Spinal cord (tissue), 10 donors: ENCODE results near the gene ATP6V1B1. TPM values are rescaled to one million over a fixed set of nuclear protein-coding genes. Genes with fewer than 3 reads are reported as not detected.

ENCODE experiments used
- DNase-seq, 6 donors: peaks; one replicate each; pipeline versions ENCODE4 v3.0.0 to v3.0.0-alpha.2; 2013 to 2015; ENCODE audit warnings: low spot score in 6 of 6, low read depth in 4 of 6
- H3K27ac ChIP-seq: one replicate; pipeline ENCODE4 v1.5.1; 2013; ENCODE audit warnings: low read depth, low read length, control low read depth
- H3K27me3 ChIP-seq: one replicate; pipeline ENCODE4 v1.6.1; 2013; ENCODE audit warnings: low read length; ENCODE audit not compliant: control insufficient read depth, insufficient read depth
- H3K36me3 ChIP-seq: one replicate; pipeline ENCODE4 v1.6.1; 2013; ENCODE audit warnings: low read length; ENCODE audit not compliant: control insufficient read depth, insufficient read depth
- H3K4me1 ChIP-seq: one replicate; pipeline ENCODE4 v1.6.1; 2013; ENCODE audit warnings: low read length; ENCODE audit not compliant: control insufficient read depth, insufficient read depth
- H3K4me3 ChIP-seq: one replicate; pipeline ENCODE4 v1.5.1; 2013; ENCODE audit warnings: low read depth, low read length, control low read depth
- H3K9me3 ChIP-seq: one replicate; pipeline ENCODE4 v1.6.1; 2013; ENCODE audit warnings: low read length; ENCODE audit not compliant: control insufficient read depth, insufficient read depth
- WGBS: methylation state at CpG from one replicate; pipeline ENCODE4 v1.1.5; 2013; ENCODE audit warnings: missing lambda C conversion rate; ENCODE audit not compliant: insufficient coverage; 5-methylcytosine and 5-hydroxymethylcytosine counted together
- polyA plus RNA-seq, 2 donors: library from polyadenylated mRNA; unstranded; fragments of 120-200 nt; gene quantifications; one replicate each; pipeline ENCODE4 v1.2.1, GENCODE V29; 2013; ENCODE audit not compliant: insufficient read length in 2 of 2
- total RNA-seq, 2 donors: library from RNA; depleted of rRNA in 1 of 2; stranded (reverse); fragments of 120-200 nt in 1 of 2; fragments of >200 nt in 1 of 2; gene quantifications; one replicate each; pipeline versions ENCODE4 v1.2.3 to v1.2.4, GENCODE V29; 2013 to 2014
- donor health status: healthy.

The ATP6V1B1 gene
- total and polyA plus RNA-seq, 4 donors, result 0.39 to 0.59 (median 0.40) TPM; not detected in 1

DNA sequence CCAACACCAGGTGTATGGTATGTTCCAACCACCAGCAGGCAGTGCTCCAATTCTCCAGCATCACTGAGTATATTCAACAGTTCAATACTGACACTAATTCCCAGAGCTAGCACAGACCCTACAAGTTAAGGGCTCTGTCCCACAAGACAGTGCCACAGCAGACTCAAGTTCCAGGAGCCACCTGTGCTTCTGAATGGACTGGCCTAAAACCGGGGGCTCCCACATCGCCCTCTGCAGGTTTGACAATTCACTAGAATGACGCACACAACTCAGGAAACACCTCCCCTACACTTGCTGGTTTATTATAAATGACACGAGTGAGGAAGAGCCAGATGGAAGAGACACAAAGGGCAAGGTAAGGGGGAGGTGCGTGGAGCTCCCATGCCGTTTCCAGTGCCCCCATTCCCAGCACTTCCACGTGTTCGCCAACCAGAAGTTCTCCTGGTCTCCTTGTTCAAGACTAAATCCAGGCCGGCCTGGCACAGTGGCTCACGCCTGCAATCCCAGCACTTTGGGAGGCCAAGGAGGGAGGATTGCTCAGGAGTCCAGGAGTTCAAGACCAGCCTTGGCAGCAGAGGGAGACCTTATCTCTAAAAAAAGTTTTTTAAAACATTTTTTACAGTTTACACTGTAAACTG lies 12.2 kb upstream of the ATP6V1B1 start:
- 73% methylated on average over 8 of the region's 10 CpGs for WGBS
- Histone ChIP-seq H3K4me1 (peaks cover 7% of the 10 kb centered on the region), H3K36me3 (no peaks in the 10 kb centered on the region), H3K27me3 (peaks cover 4% of the 10 kb centered on the region), H3K4me3 (no peak overlapping the region), H3K27ac (no peak overlapping the region), H3K9me3 (no peaks in the 10 kb centered on the region)
- no peak for DNase-seq

DNA sequence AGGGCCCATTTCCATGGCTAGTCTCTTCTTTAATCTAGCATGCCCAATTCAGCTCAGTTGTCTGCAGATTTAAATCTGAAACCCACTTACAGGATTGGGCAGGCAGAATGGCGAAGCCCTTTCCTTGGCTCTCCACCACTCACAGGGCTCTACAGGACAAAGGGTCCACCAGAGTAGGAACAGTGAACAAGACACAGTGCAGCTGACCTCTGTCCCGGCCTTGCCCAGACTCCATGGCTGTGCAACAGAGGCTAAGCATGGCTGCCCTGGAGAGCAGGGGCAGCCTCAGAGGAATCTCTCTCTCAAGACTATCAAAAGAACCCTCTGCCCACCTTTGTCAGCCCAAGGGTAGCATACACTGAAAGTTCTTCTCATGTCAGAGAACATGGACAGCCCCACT lies 9.7 kb upstream of the ATP6V1B1 start:
- Histone ChIP-seq H3K4me1 (peaks cover 7% of the 10 kb centered on the region), H3K27me3 (peaks cover 4% of the 10 kb centered on the region), H3K36me3 (no peaks in the 10 kb centered on the region), H3K4me3 (no peak overlapping the region), H3K9me3 (no peaks in the 10 kb centered on the region), H3K27ac (no peak overlapping the region)
- no peak for DNase-seq
- 96% methylated on average over 2 of the region's 2 CpGs for WGBS

DNA sequence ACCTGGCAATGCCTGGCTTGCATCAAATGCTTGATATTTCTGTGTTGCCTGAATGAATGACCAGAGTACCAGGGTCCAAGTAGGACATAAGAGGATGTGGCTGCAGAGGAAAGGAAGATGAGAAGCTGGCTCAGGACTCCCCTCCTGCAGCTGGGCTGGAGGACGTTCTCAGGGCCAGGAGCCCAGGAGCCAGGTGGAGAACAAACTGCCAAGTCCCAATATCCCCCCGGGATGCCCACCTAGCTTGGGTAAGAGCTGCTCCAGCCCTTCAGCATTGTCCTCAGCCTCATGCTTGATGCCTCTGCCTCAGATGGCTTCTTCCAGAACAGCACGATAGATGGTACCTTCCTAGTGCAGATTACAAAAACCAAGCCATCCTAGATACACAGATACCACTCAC lies 8.6 kb upstream of the ATP6V1B1 start:
- WGBS, result 65% methylated on average over 3 of the region's 3 CpGs
- H3K4me1 ChIP-seq, result peaks cover 5% of the 10 kb centered on the region
- DNase-seq, result no peak

DNA sequence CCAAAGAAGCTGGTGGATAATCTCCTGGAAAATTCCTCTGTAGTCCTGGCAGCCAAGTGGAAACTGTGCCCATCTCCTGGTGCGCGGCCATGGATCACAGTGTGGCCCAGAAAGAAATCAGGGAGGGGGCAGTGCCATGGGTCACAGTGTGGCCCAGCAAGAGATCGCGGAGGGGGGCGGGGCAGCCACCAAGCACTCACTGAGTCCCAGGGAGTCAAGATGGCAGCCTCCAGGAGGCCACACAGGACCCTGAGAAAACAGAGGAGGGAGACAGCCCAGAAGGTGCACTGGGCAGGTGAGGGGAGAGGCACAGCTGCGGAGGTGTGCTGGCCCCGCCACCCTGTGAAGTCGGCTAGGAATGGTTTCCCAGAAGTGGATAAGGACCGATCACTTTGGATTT lies 8.1 kb upstream of the ATP6V1B1 start:
- DNase-seq, result no peak
- no peak overlapping the region for H3K4me3 ChIP-seq
- H3K9me3 ChIP-seq, result no peaks in the 10 kb centered on the region
- H3K4me1 ChIP-seq, result peaks cover under 1% of the 10 kb centered on the region
- no peak overlapping the region for H3K27ac ChIP-seq
- H3K27me3 ChIP-seq, result peaks cover 4% of the 10 kb centered on the region
- 91% methylated on average over 9 of the region's 9 CpGs for WGBS
- no peaks in the 10 kb centered on the region for H3K36me3 ChIP-seq

More for the DNA sequence above, 8.6 kb upstream of the ATP6V1B1 start:
- H3K36me3 ChIP-seq, result no peaks in the 10 kb centered on the region
- H3K27ac ChIP-seq, result no peak overlapping the region
- H3K27me3 ChIP-seq, result peaks cover 4% of the 10 kb centered on the region
- no peaks in the 10 kb centered on the region for H3K9me3 ChIP-seq
- H3K4me3 ChIP-seq, result no peak overlapping the region

DNA sequence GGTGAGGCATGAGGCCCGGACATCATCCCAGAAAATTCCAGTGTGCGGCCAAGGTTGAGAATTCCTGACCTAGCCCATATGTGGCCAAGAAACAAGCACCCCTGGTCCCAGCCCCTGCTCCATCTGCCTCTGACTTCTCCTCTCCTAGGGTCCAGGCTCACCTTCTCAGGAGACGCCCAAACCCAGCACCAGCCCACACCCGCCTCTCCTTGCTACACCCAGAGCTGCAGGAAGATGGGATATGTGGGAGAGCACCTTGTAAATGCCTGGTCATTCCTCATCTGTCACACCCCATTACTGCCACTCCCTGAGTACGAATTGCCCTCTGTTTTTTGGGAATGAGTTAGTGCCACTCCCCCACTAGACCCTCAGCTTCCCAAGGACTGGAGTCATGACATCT lies 7.3 kb upstream of the ATP6V1B1 start:
- H3K9me3 ChIP-seq, result no peaks in the 10 kb centered on the region
- H3K4me3 ChIP-seq, result no peak overlapping the region
- peaks cover 4% of the 10 kb centered on the region for H3K36me3 ChIP-seq
- WGBS, result 70% methylated on average over 2 of the region's 5 CpGs
- DNase-seq, result no peak
- H3K4me1 ChIP-seq, result no peaks in the 10 kb centered on the region
- H3K27me3 ChIP-seq, result peaks cover 4% of the 10 kb centered on the region
- no peak overlapping the region for H3K27ac ChIP-seq

DNA sequence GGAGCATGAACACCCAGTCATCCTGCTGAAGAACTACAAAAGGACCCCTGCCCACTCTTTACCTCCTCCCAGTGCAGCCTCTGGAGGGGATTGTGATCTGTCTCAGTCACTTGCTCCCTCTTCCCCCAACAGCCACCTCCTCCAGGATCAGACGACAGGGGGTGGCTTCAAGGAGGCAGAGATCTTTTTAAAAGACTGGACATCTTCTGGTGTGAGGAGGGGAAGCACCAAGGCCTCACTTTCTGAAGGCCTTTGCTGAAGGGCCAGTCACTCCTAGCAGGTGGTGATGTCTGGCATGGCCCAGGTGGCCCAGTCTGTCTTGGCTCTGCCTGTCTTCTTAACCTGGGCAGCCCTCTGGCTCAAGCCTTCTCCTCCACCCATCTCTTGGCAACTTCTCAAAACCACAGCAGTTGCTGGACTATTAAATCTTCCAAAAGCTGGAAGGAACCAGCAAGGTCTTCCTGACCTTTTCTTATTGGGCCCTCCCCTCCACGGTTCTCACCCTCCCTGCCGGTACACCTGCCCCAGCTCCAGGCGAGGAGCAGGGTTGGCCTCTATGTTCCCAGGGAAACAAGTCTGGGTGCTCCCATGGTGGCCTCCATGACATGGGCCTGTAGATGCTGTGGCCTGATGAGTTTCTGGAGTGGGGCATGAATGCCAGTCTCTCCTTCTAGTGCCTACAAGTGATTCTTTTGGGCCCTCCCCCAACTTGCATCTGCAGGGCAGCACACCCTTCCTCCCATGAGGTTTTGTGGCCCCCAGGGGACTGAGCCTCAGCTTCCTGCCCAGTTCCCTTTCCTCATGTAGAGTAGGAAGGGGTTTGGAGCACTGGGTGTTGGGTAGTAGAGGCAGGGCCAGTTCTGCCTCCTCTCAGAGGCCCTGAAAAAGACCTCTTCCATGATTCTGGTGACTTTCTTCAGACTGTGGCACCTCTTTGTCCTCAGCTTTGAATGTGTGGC lies 5.0 kb upstream of the ATP6V1B1 start:
- Histone ChIP-seq H3K27me3 (peaks cover 4% of the 10 kb centered on the region), H3K36me3 (peaks cover 4% of the 10 kb centered on the region), H3K4me3 (no peak overlapping the region), H3K9me3 (no peaks in the 10 kb centered on the region), H3K4me1 (no peaks in the 10 kb centered on the region), H3K27ac (no peak overlapping the region)
- WGBS, result 100% methylated on average over 1 of the region's 4 CpGs
- no peak for DNase-seq

DNA sequence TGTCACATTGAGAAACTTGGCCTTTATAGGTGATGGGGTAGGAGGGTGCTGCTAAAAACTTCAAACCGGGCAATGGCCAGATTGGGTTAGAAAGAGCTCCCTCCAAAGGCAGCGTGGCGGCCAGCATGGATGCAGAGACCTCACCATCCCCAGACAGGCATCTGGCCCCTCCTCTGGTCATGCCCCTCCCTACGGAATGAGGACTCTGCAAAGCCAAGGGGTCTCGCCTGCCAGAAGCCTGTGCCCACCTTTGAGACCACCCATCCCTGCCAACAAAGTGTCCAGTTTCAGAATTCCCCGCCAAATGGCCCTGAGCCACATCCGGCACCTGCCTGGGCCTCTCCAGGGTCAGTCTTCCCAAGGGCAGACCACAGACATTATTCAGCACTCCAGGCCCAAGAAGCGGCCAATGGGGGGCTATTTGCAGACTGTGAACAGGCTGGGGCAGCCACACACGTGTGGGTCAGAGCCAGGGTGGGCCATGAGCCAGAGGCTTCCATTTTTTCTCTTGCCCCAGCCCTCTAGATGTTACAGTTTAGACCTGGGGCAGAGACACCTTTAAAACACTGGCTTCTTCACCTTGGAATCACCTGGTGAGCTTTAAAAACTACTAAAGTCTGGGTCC lies 4.2 kb upstream of the ATP6V1B1 start:
- Histone ChIP-seq H3K27ac (no peak overlapping the region), H3K4me1 (no peaks in the 10 kb centered on the region), H3K36me3 (peaks cover 4% of the 10 kb centered on the region), H3K9me3 (no peaks in the 10 kb centered on the region), H3K27me3 (no peaks in the 10 kb centered on the region), H3K4me3 (no peak overlapping the region)
- WGBS, result 63% methylated on average over 7 of the region's 9 CpGs
- DNase-seq, result peak in 1 of 6 donors; percentile 9

DNA sequence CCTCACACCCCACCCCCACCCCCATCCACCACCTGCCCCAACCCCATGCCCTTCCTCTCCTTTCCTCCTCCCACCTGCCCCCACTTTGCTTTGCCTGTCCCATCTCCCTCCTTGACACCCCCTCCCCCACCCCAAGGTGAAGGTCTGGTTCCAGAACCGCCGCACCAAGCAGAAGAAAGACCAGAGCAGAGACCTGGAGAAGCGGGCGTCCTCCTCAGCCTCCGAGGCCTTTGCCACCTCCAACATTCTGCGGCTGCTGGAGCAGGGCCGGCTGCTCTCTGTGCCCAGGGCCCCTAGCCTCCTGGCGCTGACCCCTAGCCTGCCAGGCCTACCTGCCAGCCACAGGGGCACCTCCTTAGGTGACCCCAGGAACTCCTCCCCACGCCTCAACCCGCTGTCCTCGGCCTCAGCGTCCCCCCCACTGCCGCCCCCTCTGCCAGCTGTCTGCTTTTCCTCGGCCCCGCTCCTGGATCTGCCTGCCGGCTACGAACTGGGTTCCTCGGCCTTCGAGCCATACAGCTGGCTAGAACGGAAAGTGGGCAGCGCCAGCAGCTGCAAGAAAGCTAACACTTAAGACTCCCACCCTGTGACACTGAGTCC lies 3.0 kb upstream of the ATP6V1B1 start:
- Histone ChIP-seq H3K4me3 (no peak overlapping the region), H3K27ac (no peak overlapping the region), H3K9me3 (no peaks in the 10 kb centered on the region), H3K36me3 (peaks cover 4% of the 10 kb centered on the region), H3K4me1 (no peaks in the 10 kb centered on the region), H3K27me3 (no peaks in the 10 kb centered on the region)
- WGBS, result 89% methylated on average over 21 of the region's 21 CpGs
- no peak for DNase-seq

DNA sequence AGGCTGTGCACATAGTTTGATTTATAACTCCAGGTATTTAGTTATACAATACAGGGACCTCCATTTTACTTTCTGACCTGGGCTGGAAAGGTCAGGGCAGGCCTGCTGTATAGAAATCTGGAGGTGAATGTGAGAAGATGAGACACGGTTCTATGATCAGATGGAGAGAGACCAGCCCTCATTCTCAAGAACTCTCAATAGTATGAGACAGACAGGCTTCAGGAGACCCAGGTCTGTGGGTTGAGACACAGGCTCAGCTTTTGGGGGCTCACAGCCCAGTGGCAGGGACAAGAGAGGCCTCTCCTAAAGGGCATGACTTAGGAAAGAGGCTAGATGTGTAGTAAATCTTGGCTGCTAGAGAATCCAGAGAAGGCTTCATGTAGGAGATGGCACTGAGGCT lies 719 bp upstream of the ATP6V1B1 start:
- no peak overlapping the region for H3K27ac ChIP-seq
- WGBS, result no CpG with 5 or more reads among the region's 1 CpG
- no peaks in the 10 kb centered on the region for H3K4me1 ChIP-seq
- H3K4me3 ChIP-seq, result no peak overlapping the region
- peaks cover 4% of the 10 kb centered on the region for H3K36me3 ChIP-seq
- no peaks in the 10 kb centered on the region for H3K9me3 ChIP-seq
- no peak for DNase-seq
- peaks cover 19% of the 10 kb centered on the region for H3K27me3 ChIP-seq
